GM19452 (cell line): ENCODE results near the gene ERAP2.
"Not testable (repeated sequence)": the region's sequence is repeated elsewhere in the genome, so short reads cannot be mapped to it uniquely, and the experiment has no call there.

Experiments
- ATAC-seq: cut with Tn5 transposase; IDR thresholded peaks from one replicate; pipeline ENCODE4 v1.9.1; 2021; ENCODE audit not compliant: unreplicated experiment

The ERAP2 gene

DNA sequence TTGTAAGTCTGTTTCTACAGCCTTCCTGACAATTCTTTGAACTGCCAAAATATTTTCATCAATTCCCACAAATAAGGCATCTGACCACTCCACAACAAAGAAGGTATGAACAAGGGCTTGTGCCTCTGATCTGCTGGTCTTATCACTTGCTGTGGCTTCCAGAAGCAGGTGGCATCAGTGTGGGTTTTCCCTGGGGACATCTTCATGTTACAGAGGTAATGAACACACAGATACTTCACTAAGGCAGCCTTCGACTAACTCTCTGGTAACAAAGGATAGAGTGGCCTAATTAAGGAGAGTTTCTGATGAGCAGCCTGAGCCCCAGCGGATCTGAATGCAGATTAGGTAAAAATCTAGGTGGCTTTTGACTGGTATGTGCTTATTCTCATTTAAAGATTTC, 15.2 kb upstream of the ERAP2 start:
- ATAC-seq: no peak

DNA sequence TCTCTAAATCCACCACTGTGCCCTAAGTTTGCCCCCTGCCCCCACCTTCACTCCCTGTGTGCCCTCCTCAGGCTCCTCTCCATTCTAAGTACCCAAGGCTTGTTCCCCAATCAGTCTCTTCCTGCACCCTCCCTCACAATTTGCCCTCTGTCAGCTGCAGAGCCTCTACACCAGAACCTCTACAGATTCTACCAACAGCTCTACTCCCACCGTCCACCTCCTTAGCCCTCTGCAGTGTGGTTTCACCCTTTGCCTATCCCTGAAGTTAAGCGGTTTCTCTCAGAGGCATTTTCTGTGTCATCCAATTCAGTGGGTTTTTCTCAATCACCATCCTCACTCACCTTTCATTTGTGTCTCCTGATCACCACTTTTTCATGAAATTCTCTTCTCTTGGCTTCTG, 13.2 kb upstream of the ERAP2 start:
- ATAC-seq: no peak

DNA sequence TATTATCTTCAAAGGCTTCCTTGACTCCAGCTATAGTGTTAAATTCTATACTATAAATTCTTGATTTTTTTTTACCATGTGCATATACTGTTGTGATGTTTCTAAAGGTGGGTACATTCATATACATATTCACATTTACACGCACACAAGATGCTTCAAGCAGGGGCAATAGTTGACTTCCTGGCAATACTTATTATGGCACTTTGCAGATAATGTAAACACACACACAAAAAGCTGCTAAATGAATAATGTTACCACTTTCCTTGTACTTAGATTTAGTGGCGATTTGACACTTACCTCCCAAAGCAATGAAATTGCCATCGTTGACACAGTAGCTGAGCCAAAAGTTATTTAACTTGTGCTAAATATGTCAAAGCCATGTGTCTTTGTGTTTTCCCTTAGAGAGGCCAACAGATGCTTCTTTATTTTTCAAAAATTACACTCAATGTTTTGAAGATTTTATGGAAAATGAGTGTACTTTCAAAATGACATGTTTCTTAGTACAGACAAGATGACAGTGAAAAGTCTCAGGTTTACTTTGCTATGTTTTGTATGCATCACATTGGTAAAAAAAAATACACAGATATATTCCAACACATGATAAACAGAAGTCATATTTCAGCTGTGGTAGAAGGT, 12.2 kb upstream of the ERAP2 start:
- ATAC-seq: no peak

DNA sequence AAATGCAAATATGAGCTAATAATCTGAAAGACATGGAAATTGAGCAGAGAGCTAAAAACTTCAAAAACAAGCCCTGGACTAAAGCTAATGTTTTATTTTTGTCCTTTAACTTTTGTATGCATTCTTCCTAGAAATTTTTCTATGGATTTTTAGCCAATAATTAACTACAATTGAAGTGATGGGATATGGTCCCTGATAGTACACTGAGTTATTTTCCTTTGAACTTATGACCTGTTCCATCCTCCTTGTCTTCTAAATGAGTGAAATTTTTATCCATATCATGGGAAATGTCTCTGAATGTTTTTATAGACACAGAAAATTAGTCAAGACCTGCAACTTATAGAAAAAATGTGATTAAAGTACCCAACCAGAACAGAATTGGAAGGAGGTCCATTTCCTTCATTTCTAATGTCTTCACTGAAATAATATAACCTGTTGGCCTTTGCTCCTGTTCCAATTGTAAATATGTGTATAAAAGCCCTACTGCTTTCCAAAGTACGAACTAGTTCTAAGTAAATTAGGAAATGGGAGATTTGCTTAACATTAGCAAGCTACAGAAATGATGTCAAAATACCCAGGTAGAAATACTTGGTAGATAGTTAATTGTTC, 11.3 kb upstream of the ERAP2 start:
- no peak for ATAC-seq

DNA sequence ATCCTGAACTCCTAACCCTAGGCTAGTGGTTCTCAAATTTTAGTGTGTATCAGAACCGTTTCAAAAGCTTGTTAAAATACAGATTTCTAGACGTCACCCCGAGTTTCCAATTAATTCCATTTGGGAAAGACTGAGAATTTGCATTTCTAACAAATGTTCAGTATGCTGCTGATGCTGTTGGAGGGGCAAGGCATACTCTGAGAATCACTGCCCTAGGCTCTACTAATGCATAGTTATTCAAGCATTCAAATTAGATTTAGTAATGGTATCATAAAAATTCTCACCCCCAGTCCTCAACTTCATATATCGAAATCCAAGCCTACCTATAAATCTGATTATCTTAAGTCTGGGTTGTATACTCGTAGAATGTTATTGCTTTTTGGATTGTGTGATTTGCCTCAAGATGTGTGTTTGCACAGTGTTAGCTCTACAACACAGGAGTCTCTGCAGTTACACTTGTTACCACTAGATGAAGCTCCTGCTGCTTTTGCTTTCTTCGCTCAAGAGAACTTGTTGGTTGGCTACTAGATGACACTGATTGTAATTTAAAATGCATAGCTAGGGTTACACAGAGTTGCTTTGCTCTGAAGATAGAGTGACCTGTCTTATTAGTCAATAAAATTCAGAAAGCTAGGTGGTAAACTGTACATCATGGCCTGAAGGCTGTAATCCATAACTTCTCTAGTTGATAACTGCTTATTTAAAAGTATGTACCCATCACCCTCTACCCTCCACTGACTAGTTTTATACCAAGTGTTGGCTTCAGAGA, 7.5 kb upstream of the ERAP2 start:
- peak; percentile 76 for ATAC-seq

DNA sequence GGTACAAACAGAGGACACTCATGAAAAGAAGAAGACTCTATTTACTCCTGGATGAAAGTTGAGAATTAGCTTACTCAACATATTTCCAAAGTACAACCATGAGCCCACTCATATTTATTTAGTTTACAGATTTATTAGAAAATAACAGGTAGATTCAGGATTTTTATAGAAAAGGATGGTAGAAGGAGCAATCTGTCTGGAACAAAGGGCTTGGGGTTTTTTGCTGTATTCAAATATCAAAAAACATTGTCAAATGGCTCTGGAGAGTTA, 7.0 kb upstream of the ERAP2 start:
- ATAC-seq: no peak

DNA sequence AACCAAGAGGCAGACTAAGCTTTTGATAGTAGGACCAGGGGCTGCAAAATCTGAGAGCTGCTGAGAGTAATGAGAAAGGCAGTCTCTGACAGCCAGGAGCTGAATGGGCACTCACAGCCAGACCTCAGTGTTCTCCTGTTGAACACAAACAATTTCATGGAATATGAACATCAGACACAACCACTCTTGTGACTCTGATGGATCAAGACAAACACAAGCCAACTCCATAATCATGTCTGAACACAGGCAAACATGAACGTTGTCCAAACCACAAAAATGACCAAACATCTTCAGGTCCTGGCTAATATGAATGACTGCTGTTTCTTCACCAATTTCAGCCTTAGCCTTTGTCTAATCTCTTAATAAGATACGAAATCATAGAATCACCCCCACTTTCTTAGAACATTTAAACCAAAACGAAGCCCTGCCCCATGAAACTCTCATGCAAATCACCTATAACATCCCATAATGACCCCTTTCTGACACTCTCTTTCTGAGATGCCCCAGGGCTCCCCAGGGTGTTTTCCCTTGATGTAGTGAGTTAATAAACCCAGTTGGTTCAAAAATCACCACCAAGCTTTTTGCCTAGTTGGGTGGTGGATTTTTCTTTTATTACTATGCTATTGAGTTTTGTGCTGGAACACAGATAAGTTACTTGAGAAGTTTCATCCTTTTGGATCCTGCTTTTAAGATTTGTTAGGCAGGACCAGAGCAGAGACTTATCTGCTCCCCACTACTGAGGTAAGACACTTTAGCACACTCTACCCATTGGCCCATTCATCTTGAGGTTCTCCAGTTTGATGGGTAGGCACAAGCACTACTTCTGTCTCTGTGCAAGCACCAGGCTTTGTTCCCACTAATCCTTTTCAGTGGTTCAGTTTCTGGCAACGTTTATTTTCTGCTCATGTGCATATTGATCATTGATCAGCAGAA, 5.9 kb upstream of the ERAP2 start:
- ATAC-seq: peak; percentile 74

DNA sequence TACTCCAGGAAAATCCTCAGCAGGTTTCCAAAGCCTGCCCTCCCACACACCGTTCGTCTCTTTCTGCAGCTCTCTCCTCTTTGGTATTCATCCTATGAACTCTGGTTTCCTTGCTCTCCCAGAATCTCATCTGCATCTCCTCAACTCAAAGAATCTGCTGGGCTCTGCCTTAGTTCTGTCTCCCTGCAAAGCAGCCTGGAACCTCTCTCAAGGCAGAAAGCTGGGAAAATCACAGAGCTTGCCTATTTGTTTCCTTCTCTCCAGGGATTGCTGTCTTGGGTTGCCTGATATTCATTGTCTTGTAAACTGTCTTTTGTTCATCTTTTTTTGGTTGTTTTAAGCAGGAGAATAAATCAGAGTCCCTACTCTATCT, 5.3 kb upstream of the ERAP2 start:
- ATAC-seq: no peak

DNA sequence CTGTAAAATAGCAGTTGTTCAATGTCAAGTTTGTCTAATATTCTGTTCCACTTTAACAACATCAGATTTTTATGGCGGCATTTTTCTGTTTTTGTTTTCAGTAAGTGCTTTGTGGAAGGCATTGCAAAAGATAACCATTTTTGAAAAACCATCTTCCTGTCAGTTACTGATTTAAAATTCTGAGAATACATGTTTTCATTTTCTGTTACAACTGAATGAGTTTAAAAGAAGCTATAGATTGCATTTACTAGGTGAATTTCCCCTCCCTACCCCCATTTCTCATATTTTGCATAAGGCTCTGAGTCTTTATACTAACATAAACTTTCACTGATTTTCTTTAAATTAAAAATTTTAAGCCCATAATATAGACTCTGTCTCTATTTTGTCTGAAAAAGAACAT, 4.6 kb upstream of the ERAP2 start:
- no peak for ATAC-seq

DNA sequence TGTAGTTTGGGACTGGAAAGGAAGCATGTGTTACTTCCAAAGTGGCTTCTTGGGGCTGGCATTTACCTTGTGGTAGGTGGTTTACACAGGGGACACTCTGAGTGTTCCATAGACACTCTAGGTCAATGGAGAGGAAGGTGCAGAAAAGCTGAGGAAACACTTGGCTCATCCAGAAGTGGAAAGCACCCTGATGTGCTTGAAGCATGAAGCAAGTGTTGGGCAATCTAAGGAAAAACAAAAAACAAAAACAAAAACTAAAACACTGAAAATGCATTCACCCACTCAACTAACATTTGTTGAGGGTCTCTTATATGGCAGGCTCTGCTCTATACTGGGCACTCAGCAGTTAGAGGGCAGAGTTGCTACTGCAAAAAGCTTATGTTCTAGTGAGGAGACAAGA, 2.9 kb upstream of the ERAP2 start:
- ATAC-seq: no peak

DNA sequence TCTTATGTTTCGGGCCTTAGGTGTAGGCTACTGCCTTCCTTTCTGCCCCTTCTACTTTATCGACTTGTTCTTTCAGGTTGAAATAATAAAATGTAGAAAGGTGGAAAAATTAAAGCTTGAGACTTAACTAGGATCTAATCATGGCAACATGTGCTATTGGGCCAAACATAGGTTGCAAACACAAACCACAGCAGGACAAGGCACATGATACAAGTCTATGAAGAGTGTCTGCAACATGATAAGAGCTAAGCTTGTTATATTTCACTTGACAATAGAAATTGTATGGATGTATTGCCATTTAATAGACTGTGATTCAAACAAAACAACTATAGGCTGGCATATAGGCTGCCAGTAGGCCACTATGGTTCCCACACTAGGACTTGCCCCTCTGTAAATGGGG, 1.7 kb upstream of the ERAP2 start:
- no peak for ATAC-seq

DNA sequence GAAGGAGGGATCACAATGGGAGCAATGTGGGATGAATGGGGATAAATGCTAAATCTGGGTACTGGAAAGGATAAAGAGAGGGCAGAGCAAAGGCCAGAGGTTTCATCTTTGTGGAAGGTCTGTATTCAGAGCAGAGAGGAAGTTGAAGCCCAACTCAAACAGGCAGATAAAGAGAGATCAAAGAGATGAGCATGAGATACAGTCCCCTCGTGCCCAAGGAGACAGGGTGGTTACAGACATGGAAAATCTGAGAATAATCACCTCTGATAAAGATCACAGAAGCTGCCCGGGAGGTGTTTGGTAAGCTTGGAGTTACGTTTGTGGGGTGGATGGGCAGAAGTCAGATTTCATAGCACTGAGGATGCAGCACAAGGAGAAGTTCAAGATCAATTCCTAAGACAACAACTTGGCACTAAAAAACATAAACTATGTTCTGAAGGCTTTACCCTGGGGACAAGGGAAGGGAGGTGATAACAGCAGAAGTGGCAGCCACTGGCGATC, 459 bp upstream of the ERAP2 start:
- ATAC-seq: peak; percentile 8

DNA sequence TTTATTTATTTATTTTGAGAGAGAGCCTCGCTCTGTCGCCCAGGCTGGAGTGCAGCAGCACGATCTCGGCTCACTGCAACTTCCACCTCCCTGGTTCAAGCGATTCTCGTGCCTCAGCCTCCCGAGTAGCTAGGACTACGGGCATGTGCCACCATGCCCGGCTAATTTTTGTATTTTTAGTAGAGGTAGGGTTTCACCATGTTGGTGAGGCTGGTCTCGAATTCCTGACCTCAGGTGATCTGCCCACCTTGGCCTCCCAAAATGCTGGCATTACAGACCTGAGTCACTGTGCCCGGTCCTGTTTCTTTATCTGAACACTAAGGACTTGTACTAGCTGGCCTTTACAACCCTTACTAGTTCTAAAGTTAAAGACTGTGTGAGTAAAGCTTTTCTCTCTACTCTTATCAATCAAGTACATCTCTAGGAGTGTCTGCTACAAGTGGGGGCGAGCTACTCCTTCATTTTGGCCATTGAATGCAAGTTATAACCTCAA, 723 bp downstream of the ERAP2 start:
- ATAC-seq: not testable (repeated sequence)

DNA sequence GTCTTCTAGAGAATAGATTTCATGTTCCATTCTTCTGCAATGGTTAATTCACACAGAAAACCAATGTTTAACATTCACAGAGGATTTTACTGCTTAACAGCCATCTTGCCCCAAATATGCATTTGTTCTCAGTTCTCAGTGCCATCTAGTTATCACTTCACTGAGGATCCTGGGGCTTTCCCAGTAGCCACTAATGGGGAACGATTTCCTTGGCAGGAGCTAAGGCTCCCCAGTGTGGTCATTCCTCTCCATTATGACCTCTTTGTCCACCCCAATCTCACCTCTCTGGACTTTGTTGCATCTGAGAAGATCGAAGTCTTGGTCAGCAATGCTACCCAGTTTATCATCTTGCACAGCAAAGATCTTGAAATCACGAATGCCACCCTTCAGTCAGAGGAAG, 3.4 kb downstream of the ERAP2 start:
- ATAC-seq: no peak

DNA sequence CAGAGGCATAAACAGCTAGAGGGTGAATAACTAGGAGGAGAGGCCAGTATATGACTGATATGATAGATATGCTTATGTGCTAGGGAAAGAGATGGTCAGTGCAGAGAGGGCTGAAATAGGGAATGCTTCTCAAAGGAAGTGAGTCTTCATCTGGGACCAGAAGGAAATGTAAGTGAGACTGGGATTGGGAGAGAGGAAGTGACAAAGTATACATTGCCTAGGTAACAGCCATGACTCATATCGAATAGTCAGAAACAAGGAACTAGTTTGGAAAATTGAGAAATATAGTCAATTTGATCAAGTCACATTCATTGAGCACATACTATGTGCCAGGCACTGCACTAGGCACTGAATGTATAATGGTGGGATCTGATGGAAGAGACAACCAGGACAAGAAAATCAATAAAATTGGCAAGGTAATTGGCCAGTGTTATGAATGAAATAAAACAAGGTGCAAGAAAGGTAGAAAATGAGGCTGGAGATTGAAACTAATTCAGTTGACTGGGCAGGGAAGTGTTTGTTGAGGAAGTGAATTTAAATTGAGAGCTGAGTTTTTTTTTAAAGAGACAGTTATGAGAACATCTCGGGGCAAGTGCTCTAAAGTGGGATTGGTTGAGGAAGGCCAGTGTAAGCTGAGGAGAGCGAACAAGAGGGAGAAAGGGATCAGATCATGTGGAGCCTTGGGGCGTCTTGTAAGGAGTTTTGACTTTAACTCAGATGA, 4.3 kb downstream of the ERAP2 start:
- no peak for ATAC-seq

DNA sequence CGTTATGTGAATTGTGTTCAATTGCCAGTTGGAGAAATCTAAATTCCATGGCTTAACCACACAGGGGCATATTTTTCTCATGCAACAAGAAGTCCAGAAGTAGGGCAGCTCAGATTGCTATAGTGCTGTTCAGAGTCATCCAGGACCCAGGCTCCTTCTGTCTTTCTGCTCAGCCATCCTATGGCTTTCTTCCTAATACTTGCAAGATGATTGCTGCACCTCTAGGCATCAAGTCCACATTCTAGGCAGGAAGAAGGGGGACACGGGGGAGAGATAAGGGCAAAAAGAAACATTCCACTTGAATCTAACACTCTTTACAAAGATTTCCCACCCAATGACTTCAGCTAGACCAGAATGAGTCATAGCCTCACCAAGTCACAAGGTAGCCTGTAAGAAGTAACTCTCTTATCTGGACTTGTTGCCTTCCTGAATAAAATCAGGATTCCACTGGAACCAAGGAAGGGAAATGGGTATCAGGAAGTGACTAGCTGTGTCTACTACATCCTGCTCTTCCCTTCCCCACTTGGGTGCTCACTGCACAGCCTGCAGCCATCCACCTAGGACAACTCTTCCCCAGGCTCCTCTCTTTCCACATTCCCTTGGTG, 5.3 kb downstream of the ERAP2 start:
- ATAC-seq: no peak

DNA sequence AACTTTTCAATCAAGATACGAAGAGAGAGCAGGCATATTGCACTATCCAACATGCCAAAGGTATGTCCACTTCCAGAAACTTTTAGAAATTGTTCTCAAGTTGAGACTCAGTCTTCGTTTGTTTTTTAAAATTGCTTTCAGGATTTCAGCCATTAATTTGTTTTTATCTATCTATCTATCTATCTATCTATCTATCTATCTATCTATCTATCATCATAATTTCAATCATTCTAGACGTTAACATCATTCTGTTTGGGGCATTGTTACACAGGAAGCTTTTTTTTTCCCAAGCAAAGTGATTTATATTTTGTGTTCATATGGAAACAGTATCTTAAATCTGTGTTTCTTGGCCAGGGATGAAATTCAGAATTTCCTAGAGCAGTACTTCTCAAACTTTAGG, 7.6 kb downstream of the ERAP2 start:
- ATAC-seq: no peak

DNA sequence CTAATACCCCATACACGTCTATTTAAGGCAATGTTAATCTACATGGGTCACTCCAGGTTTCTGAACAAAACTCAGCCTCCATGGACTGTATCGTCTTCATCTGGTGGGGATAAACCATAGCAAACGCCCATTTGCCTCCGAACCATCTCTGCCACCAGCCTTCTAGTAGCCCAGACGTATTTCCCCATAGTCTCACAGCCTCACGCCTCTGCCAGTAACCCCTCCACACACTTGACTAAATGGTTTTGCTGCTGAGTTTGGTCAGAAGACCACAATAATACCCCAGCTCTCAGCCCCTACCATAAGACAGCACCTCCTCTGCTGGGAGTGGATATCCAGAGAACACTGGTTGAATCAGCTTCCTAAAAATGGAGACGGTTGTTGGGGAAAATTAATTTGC, 8.7 kb downstream of the ERAP2 start:
- ATAC-seq: no peak

DNA sequence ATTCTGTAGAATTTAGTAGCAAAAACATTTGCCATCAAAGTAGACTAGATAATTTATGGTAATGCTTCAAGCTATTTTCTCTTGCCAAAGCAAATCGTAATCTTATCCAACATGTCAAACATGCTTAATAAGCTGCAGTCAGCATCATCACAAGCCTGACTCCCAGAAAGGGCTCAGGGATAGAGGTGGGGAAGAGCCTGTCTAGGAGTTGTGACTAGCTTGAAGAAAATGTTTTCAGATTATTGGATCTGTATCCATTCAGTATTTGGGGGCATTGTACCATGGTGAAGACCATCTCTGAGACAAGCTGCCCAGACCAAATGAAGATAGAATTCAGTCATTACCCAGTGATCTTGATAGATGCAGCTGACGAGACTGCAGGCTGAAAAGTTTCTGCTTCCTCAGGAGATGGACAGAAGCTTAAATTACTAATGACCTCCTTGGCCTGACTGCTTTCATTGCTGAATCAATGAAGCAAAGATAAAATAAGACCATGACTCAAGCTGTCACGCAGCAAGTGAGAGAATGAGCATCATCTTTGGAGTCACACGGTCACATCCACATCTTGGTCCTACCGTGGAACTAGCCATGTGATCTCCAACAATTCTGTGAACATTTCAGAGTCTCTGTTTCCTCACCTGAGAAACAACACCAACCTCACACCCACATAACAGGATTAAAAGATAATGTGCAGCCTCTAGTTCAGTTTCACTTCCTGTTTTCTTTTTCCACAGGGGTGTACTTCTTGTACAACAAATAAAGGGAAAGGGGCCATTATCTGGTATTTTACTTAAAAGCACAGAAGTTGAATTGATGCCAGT, 9.4 kb downstream of the ERAP2 start:
- peak; percentile 90 for ATAC-seq
